GM18507 (cell line): Measurements from ENCODE around the gene TSEN54.
"Not testable (repeated sequence)": the region's sequence is repeated elsewhere in the genome, so short reads cannot be mapped to it uniquely, and the experiment has no call there.

ENCODE experiments used
- DNase-seq: peaks from one replicate; pipeline ENCODE4 v3.0.0; 2011; ENCODE audit warnings: low read depth; ENCODE audit not compliant: insufficient read length; ENCODE audit errors: extremely low spot score
- FAIRE-seq: peaks from 2 replicates; lab custom pipeline; 2011; peaks lifted over from hg19 to GRCh38; lab: Jason Lieb, UNC

Gene TSEN54

DNA sequence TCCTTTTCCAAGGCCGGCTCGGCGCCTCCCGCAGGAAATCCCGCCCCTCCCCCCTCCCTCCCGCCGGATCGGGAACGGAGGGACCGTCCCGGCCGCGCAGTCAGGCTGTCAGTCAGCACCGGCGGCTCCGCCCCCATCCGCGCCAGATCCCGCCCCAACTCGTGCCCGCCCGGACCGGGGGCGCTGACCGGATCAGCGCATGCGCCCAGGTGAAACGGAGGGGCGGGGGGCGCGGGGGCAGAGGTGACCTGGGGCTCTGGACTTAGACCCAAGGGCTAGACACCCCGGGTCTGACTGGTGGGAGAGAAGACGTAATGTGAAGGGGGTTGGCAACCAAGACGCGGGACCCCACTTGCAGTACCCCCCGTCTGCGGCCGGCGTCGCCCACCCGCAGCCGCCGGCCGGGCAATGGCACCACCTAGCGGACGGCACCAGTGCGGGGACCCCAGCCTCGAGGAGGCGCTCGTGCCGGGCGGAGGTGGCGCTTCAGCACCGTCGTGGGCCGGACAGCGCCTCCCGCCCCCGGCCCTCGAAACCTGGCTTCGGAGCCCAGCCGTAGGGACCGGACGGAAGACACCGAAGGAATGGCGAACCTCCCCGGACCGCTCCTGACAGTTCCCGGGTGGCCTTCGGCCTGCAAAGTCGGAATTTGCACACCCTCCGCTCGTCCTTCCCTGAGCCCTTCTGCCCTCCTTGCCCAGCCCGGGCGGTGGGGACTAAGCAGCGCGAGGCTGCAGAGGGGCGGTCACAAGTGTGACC lies 653 bp upstream of the TSEN54 start, which contains the start of gene CASKIN2:
CASKIN2 (minus strand) TSS at position 42 of the 759 bp plus-strand sequence. CDS start 1,733 bp downstream, outside the sequence.
- FAIRE-seq: peak; percentile 49
- peak; percentile 86 for DNase-seq

DNA sequence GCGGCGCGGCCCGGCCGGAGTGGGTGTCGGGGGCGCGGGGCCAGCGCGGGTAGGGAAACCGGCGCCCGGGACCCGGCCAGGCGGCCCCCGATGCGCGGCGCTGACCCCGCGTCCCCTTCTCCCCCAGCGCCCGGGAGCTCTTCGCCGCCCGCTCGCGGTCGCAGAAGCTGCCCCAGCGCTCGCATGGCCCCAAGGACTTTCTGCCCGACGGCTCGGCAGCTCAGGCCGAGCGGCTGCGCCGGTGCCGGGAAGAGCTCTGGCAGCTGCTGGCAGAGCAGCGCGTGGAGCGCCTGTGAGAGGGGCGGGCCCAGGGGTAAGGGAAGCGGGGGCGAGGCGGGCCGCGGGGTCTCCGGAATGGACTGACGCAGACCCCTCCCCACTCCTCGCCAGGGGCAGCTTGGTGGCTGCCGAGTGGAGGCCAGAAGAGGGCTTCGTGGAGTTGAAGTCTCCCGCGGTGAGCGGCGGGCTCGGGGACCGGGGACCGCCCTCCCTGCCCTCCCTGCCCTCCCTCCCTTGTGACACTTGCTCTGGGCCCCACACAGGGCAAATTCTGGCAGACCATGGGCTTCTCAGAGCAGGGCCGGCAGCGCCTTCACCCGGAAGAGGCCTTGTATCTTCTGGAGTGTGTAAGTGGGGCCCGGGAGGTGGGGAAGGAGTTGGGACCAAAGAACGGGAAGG lies 430 bp downstream of the TSEN54 start:
- FAIRE-seq (no peak), DNase-seq (no peak)

DNA sequence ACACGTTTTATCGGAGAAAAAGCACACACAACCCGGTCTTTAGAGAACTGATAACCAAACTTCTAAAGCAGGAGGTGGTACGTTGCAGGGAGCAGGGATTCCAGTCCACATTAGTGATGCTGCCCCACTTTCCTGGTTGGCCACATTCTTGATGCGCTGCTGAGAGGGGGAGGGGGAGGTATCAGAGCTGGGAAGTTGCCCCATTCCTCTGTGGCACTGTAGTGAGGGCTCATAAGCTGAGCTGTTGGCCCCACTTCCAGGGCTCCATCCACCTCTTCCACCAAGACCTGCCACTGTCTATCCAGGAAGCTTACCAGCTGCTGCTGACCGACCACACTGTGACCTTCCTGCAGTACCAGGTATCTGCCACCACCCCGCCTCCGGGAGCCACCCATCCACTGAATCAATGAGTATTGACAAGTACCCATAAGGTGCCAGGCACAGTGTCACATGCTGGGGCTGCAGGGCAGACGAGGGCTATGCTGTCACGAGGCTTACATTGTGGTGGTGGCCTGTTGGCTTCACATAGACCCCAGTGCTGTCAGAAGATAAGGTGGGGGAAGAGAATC lies 1.1 kb downstream of the TSEN54 start:
- DNase-seq: no peak
- FAIRE-seq: peak; percentile 48

DNA sequence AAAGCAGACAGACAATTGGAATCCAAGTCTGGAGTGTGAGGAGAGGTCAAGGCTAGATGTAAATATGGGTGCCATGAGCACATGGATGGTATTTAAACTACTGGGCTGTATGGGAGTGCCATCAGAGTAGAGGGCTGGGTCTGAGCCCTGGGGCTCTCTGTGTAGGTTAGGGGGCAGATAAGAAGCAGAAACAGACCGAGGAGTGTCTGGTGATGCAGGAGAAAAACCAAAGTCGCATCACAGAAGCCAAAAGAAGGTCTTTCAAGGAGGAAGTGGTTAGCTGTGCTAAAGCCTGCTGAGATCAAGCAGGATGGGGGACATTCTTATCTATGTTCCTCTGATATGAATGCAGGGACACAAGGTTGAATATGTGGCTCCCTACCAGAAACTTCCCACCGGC lies 1.9 kb downstream of the TSEN54 start:
- DNase-seq (no peak), FAIRE-seq (peak; percentile 84)

DNA sequence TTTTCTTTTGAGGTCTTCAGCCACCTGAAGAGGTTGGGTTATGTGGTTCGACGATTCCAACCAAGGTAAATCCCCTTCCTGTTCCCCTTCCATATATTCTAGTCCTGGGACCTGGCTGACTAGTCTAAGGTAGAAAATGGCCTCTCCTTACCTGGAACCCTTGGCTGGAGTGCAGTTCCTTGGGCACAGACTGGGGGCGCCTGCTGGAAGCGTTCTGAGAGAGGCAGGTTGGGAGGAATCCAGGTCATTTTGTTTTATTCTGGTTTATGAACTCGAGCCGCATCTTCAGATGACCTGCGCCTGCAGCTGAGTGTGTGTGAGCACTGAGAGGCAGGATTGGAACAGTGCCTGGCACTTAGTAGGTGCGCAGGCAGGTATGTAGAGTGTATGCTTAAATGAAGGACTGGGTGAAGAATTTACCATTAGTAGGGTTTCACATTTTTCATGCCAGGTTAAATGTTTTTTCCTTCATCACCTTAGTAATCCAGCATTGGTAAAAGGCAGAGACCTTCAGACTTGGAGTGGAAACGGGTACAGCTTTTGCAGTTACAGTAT lies 2.7 kb downstream of the TSEN54 start:
- no peak for DNase-seq
- FAIRE-seq: no peak

DNA sequence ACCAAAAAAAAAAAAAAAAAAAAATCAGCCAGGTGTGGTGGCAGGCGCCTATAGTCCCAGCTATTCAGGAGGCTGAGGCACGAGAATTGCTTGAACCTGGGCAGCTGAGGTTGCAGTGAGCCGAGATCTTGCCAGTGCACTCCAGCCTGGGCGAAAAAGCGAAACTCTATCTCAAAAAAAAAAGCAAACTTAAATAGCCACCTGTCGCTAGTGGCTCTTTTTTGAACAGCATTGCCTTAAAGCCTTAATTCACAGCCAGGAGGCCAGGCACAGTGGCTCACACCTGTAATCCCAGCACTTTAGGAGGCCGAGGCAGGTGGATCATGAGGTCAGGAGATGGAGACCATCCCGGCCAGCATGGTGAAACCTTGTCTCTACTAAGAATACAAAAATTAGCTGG lies 4.1 kb downstream of the TSEN54 start:
- DNase-seq: not testable (repeated sequence)

DNA sequence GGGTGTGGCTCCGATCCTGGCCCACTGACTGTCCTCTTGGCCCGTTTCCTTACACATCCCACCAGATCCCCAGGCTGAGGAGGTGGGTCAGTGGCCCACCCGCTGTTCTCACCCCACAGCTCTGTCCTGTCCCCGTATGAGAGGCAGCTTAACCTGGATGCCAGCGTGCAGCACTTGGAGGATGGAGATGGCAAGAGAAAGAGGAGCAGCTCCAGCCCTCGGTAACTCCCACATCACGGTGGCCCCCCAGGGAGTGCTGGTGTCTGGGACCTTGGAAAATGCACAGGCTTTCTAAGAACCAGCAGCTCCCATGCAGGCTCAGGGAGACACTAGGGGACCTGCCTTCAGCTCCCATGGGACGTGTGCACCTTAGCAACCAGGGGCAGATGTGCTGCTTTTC lies 5.0 kb downstream of the TSEN54 start:
- FAIRE-seq (no peak), DNase-seq (no peak)

More for the DNA sequence above, 4.1 kb downstream of the TSEN54 start:
- not testable (repeated sequence) for FAIRE-seq

DNA sequence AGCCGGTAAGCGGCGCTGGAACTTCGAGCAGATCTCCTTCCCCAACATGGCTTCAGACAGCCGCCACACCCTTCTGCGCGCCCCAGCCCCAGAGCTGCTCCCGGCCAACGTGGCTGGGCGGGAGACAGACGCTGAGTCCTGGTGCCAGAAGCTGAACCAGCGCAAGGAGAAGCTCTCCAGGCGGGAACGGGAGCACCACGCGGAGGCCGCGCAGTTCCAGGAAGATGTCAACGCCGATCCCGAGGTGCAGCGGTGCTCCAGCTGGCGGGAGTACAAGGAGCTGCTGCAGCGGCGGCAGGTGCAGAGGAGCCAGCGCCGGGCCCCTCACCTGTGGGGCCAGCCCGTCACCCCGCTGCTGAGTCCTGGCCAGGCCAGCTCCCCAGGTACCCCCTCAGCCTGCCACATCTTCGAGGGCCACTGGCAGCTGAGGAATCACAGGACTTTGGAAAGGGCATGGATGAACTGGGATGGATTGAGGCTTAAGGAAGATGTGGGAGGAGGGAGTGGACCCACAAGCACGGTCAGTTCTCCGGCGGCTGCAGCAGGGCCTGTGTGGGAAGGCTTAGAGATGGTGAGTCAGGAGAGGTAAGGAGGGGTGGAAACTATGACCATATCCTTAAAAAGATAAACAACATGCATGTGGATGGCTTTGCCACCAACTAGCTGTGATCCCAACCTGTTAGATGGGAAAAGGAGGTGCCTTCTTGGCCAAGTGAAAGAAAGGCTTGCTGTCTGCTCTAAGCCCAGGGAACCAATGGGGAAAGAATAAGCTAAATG lies 5.8 kb downstream of the TSEN54 start:
- FAIRE-seq: no peak
- DNase-seq: no peak

DNA sequence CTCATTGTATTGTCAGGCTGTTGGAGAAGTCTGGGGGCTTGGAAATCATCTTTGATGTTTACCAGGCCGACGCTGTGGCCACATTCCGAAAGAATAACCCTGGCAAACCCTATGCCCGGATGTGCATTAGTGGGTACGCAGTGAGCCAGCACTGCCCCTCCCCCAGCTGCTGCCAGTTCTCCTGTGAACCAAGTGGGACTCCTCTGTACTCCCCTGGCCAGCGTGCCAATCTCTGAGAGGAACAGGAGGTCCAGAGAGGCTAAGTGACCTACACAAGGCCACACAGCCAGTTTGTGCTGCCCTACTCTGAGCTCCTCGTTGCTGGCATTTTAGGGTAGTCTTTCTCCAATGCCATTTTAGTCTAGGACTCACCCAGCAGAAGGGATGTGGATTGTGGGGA lies 7.3 kb downstream of the TSEN54 start:
- FAIRE-seq: no peak
- no peak for DNase-seq

DNA sequence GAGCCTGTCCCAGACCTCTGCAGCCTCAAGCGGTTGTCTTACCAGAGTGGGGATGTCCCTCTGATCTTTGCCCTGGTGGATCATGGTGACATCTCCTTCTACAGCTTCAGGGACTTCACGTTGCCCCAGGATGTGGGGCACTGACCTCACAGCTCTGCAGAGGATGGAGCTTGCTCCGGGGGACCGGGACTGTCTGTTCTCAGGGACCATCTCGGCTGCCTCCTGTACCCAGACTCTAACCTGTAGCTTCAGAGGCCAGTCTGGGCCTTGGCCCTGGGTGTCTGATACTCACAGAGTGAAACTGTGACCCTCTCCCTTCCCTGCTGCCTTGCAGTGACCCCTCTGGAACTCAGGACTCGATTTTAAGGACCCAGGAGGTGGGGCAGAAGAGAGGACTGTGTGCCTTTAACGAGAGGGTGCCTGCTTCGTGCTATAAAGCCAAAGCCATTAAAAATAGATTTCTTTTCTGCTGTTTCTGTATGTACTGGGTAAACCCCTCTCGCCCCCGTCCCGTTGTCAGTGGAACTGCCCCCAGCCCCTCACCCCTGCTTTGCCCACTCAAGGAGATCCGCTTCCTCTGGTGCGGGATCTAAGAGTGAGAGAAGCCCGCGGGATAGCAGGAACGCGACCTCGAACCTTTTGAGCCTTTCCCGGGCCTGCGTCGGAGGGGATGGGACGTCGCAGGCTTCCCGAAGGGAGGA lies 8.1 kb downstream of the TSEN54 start:
- no peak for FAIRE-seq
- no peak for DNase-seq

DNA sequence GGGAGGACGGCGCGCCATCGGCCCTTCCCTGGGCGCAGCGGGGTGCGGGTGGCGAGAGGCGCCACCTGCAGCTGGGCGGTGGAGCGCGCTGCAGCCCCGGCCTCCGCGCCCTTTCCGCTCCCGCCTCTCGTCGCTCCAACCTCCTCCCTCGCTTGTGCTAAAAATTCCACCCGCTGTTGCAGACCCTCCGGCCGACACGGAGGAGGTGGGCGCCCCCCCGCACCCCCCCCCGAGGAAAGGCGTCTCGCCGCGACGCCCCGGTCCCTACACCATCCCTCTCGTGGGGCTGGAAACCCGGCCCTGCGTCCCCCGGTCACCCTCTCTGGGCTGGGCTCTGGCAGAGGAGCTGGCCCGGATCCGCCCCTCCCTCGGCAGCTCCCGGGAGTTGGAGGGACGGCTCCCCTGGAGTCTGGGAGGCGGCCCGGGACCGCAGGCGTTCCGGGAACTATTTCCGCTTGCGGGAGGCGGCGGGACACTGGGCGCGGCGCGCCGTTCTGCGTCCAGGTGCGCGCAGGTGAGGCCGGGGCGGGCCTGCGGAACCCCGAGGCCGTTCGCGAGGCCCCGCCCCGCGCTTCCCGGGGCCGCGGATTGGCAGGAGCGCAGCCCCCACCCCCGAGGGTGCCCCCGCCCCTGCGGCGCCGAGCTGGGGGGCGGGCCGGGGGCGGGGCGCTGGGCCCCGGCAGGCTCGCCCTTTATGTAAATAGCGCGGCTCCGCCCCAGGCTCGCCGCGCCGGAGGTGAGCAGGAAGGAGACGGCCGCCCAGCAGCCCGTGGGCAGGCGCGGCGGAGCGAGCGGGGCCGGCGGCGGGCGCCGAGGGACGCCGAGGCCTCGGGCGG lies 8.9 kb downstream of the TSEN54 start, which contains the start of gene LLGL2:
LLGL2 (plus strand) TSS at position 728 of the 836 bp plus-strand sequence. CDS start 17,730 bp downstream, outside the sequence.
- peak; percentile 38 for FAIRE-seq
- DNase-seq: peak; percentile 91

DNA sequence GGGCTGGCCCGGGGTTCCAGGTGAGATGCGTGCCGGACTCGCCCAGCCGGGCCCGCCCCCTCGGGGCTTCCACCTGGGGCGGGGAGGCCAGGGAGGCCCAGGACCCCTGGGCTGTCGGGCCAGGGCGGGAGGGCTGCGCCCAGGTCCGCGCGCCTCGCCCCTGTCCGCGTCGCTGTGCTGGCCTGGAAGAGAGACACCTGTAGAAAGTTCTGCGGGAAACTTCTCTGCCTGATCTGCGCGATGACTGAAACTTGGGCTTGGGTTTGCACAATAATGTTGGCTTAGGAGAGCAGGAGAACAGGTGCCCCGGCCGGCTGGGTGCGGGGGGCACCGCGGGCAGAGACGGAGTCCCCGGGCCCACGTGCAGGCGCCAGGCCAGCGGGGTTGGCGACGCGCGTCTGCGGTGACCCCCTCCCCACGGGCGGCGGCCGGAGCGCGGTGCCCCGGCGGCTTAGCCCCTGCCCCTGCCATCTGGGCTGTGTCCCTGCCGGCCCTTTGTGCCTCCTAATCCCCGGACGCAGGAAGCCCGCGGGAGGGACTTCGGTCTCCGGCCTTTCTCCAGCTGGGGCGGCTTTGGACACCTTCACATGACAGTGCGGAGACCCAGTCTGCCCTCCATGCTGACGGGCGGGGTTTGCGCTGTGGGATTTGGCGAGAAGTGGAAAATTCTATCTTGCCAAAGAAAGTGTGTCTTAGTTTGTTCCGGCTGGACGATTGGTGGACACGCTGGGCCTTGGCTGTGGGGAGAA lies 9.7 kb downstream of the TSEN54 start:
- no peak for DNase-seq
- no peak for FAIRE-seq

DNA sequence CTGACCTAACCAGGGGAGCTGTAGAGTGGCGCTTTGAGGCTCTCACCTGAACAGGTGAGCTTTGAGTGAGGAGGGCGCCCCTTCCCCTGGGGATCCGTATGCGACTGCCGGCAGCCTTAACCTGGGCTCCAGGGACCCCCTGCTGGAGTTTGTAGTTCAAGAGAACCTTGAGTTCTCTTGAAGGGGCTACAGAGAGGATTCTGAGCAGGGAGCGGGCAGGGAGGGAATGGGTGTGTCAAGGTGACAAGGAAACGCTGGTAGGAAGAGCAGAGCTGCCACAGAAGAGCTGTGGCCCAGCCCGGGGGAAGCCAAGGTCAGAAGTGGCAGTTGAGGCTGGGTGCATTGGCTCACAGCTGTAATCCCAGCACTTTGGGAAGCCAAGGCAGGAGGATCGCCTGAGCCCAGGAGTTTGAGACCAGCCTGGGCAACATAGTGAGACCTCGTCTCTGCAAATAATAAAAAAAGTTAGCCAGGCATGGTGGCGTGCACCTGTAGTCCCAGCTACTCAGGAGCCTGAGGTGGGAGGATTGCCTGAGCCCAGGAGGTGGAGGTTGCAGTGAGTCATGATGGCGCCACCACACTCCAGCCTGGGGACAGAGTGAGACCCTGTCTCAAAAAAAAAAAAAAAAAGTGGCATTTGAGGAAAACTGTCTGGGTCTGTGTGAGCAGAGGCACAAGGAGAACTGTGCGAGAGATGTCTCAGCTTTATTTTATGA lies 10.4 kb downstream of the TSEN54 start:
- DNase-seq: no peak
- no peak for FAIRE-seq

DNA sequence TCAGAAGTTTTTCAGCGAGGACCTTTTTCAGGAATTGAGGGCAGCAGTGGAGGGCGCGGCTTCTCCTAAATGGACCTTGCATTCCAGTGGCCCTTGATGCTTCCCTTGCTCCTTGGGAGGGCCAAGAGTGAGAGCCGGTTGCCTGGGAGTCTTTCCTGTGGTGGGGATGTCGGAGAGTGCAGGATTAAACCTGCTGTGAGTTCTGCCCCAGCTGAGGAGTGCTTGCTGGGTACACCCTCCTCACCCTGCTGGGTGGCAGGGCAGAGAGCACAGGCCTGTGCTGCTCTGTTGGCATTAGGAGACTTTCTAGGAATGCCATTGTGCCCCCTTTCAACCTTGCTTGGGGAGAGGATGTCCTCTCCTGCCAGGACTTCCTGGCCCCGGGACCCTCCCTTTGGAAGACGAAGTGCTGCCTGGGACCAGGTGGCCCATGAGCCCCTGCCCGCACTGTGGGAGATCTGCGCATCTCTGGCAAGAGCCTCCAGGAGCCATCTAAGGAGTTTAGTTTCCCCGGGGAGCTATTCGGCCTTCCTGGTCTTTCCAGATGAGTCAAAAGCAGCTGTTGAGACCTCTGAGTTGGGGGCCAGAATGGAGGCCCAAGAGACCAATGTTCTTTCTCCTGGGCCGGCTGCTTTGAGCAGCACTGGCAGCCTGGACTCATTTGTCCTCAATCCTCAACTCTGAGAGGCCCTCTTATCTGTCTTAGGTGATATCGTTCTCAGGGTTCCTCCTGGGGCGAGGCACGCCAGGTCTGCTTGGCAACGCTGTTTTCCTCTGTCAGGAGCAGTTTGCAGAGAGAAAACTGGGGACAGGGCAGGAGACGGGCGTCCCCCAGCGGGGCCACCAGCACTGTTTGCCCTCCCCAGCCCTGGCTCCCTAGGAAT lies 14.8 kb downstream of the TSEN54 start:
- DNase-seq: no peak
- FAIRE-seq: no peak

DNA sequence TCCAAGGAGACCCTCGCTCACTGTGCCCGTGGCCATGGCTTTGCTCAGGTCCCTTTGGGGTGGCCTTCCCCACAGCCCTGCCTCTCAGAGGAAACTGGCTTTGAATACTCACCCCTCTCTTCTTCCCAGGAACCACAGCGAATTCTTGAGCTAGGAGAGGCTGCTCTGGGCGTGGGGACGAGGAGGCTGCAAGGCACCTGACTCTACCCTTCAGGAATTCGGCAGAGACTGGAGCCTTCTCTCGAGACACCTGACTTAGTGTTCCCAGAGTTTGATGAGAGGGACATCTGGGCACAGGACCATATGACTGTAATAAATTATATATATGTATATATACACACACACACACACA lies 15.4 kb downstream of the TSEN54 start:
- DNase-seq (no peak), FAIRE-seq (no peak)

DNA sequence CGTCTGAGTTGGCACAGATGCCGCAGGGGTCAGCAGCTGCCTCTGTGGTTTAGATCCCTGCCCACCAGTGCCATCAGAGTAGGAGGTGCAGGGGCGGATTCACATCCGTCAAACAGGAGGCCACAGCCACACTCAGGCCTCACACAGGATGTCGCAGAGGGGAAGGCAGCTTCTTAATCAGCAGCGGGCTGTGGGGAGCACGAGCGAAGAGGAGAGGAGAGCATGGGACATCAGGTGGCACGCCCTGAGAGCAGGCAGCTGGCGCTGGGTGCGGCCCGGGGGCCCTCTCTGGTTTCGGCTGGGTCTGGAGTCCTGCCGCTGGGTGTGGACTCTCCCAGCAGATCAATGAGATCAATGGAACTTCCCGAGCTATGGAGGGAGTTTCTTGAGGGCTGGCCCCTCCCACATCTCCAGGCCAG lies 18.8 kb downstream of the TSEN54 start:
- FAIRE-seq: peak; percentile 92
- DNase-seq: no peak
